GM12801 (cell line): ENCODE data around the gene TSC2.

Experiments used
- CTCF ChIP-seq: IDR thresholded peaks from one replicate; pipeline ENCODE4 v1.5.1; 2011; ENCODE audit warnings: control low read depth; ENCODE audit not compliant: insufficient read length; ENCODE audit errors: extremely low read depth

TSC2 gene

GRCh38 chr16:2040787-2041522 lies 6.8 kb upstream of the TSC2 start:
- TF ChIP-seq CTCF: no peak

GRCh38 chr16:2042171-2042985 lies 5.4 kb upstream of the TSC2 start:
- TF ChIP-seq CTCF: no peak

GRCh38 chr16:2042986-2043666 lies 4.7 kb upstream of the TSC2 start:
- TF ChIP-seq CTCF: no peak

GRCh38 chr16:2043667-2044451 lies 3.9 kb upstream of the TSC2 start:
- no peak for TF ChIP-seq CTCF

- TF ChIP-seq CTCF: no peak
Observed at GRCh38 chr16:2044541-2044940, 3.2 kb upstream of the TSC2 start.

GRCh38 chr16:2045965-2046892 lies 1.6 kb upstream of the TSC2 start:
- TF ChIP-seq CTCF: no peak
